Stimulated activated CD8-positive, alpha-beta memory T cell treated with anti-CD3 and anti-CD28 coated beads, Interleukin-7, amount 100 ng/mL, for 24 hours (primary cell): ENCODE results near the gene TEX51.
A peak's percentile ranks its signal among the peaks of the same experiment; 100 is the strongest.

Experiments used
- DNase-seq: peaks from one replicate; pipeline ENCODE4 v3.0.0-alpha.2; 2020; ENCODE audit warnings: low read depth

TEX51 gene

GRCh38 chr2:126879348-126880298 is 19.1 kb upstream of the TEX51 start:
- no peak for DNase-seq

- DNase-seq, result no peak
These were observed 18.4 kb upstream of the TEX51 start for GRCh38 chr2:126880324-126880723.

GRCh38 chr2:126880817-126881216 is 17.9 kb upstream of the TEX51 start:
- no peak for DNase-seq

GRCh38 chr2:126881591-126881990 is 17.1 kb upstream of the TEX51 start:
- no peak for DNase-seq

GRCh38 chr2:126882181-126882580 is 16.5 kb upstream of the TEX51 start:
- no peak for DNase-seq

- no peak for DNase-seq
These were observed 15.7 kb upstream of the TEX51 start for GRCh38 chr2:126882736-126883665.

- DNase-seq, result no peak
These were observed 15.0 kb upstream of the TEX51 start for GRCh38 chr2:126883666-126884040.

- no peak for DNase-seq
These were observed 13.6 kb upstream of the TEX51 start for GRCh38 chr2:126884861-126885750.

- no peak for DNase-seq
These were observed 12.9 kb upstream of the TEX51 start for GRCh38 chr2:126885751-126886210.

GRCh38 chr2:126886211-126886915 is 12.3 kb upstream of the TEX51 start:
- peak; percentile 9 for DNase-seq

GRCh38 chr2:126886916-126887280 is 11.8 kb upstream of the TEX51 start:
- no peak for DNase-seq

- DNase-seq, result no peak
These were observed 11.2 kb upstream of the TEX51 start for GRCh38 chr2:126887506-126887905.

GRCh38 chr2:126888046-126888445 is 10.6 kb upstream of the TEX51 start:
- DNase-seq, result no peak

GRCh38 chr2:126889071-126889470 is 9.6 kb upstream of the TEX51 start:
- no peak for DNase-seq

GRCh38 chr2:126889496-126890135 is 9.1 kb upstream of the TEX51 start:
- DNase-seq, result no peak

GRCh38 chr2:126890136-126890510 is 8.6 kb upstream of the TEX51 start:
- DNase-seq, result no peak

- DNase-seq, result no peak
These were observed 7.9 kb upstream of the TEX51 start for GRCh38 chr2:126890551-126891450.

- DNase-seq, result no peak
These were observed 6.8 kb upstream of the TEX51 start for GRCh38 chr2:126891681-126892500.

- no peak for DNase-seq
These were observed 5.5 kb upstream of the TEX51 start for GRCh38 chr2:126893153-126893552.
